ENCODE results near the gene SGMS1. TPM values are rescaled to one million over a fixed set of nuclear protein-coding genes. Genes with fewer than 3 reads are reported as not detected.
"Not testable (repeated sequence)": the region's sequence is repeated elsewhere in the genome, so short reads cannot be mapped to it uniquely, and the experiment has no call there.

Gene SGMS1
- total RNA-seq, 1 donor from 2014 or later: 14.2 TPM

- Mint-ChIP-seq H3K9me3 (no peaks in the 10 kb centered on the region), H3K4me1 (peaks cover 9% of the 10 kb centered on the region), H3K36me3 (ENCODE audit: low read depth) (no peaks in the 10 kb centered on the region), H3K27me3 (no peaks in the 10 kb centered on the region), H3K4me3 (no peak overlapping the region), H3K27ac (no peak overlapping the region)
- no peak for DNase-seq
- intact Hi-C loops (cut with micrococcal nuclease): no loop called here
Measured at GRCh38 chr10:50385624-50386023, 238.1 kb downstream of the SGMS1 start.

- intact Hi-C loops (cut with micrococcal nuclease): no loop called here
- Mint-ChIP-seq H3K4me3 (no peak overlapping the region), H3K4me1 (peaks cover 12% of the 10 kb centered on the region), H3K27me3 (no peaks in the 10 kb centered on the region), H3K36me3 (ENCODE audit: low read depth) (no peaks in the 10 kb centered on the region), H3K27ac (no peak overlapping the region), H3K9me3 (no peaks in the 10 kb centered on the region)
- no peak for DNase-seq
Measured at GRCh38 chr10:50384898-50385297, 238.9 kb downstream of the SGMS1 start.

GRCh38 chr10:50384238-50384637 is 239.5 kb downstream of the SGMS1 start:
- no peak overlapping the region for H3K4me3 Mint-ChIP-seq
- intact Hi-C loops (cut with micrococcal nuclease): no loop called here
- no peak for DNase-seq
- no peaks in the 10 kb centered on the region for H3K36me3 Mint-ChIP-seq (ENCODE audit: low read depth)
- H3K4me1 Mint-ChIP-seq: peaks cover 15% of the 10 kb centered on the region
- no peaks in the 10 kb centered on the region for H3K9me3 Mint-ChIP-seq
- H3K27me3 Mint-ChIP-seq: no peaks in the 10 kb centered on the region
- no peak overlapping the region for H3K27ac Mint-ChIP-seq

GRCh38 chr10:50382576-50383023 is 241.2 kb downstream of the SGMS1 start:
- no peaks in the 10 kb centered on the region for H3K9me3 Mint-ChIP-seq
- H3K27ac Mint-ChIP-seq: no peak overlapping the region
- no peak overlapping the region for H3K4me3 Mint-ChIP-seq
- peaks cover 2% of the 10 kb centered on the region for H3K36me3 Mint-ChIP-seq (ENCODE audit: low read depth)
- no peaks in the 10 kb centered on the region for H3K27me3 Mint-ChIP-seq
- H3K4me1 Mint-ChIP-seq: peaks cover 11% of the 10 kb centered on the region
- intact Hi-C loops (cut with micrococcal nuclease): no loop called here
- DNase-seq: no peak

- intact Hi-C loops (cut with micrococcal nuclease): no loop called here
- Mint-ChIP-seq H3K4me3 (no peak overlapping the region), H3K27ac (no peak overlapping the region), H3K9me3 (peaks cover 7% of the 10 kb centered on the region), H3K27me3 (no peaks in the 10 kb centered on the region), H3K36me3 (ENCODE audit: low read depth) (peaks cover 9% of the 10 kb centered on the region), H3K4me1 (peaks cover 7% of the 10 kb centered on the region)
- no peak for DNase-seq
Measured at GRCh38 chr10:50381642-50382041, 242.1 kb downstream of the SGMS1 start.

- Mint-ChIP-seq H3K9me3 (peaks cover 7% of the 10 kb centered on the region), H3K36me3 (ENCODE audit: low read depth) (peaks cover 12% of the 10 kb centered on the region), H3K4me3 (no peak overlapping the region), H3K27me3 (no peaks in the 10 kb centered on the region), H3K27ac (no peak overlapping the region), H3K4me1 (peaks cover 7% of the 10 kb centered on the region)
- intact Hi-C loops (cut with micrococcal nuclease): no loop called here
- no peak for DNase-seq
Measured at GRCh38 chr10:50379616-50380015, 244.1 kb downstream of the SGMS1 start.

- Mint-ChIP-seq H3K27me3 (no peaks in the 10 kb centered on the region), H3K4me1 (peaks cover 7% of the 10 kb centered on the region), H3K4me3 (no peak overlapping the region), H3K36me3 (ENCODE audit: low read depth) (peaks cover 12% of the 10 kb centered on the region), H3K27ac (no peak overlapping the region), H3K9me3 (peaks cover 7% of the 10 kb centered on the region)
- no peak for DNase-seq
- intact Hi-C loops (cut with micrococcal nuclease): no loop called here
Measured at GRCh38 chr10:50375745-50376144, 248.0 kb downstream of the SGMS1 start.

GRCh38 chr10:50375051-50375452 is 248.7 kb downstream of the SGMS1 start:
- H3K4me1 Mint-ChIP-seq: peaks cover 5% of the 10 kb centered on the region
- H3K27ac Mint-ChIP-seq: no peak overlapping the region
- no peak for DNase-seq
- intact Hi-C loops (cut with micrococcal nuclease): no loop called here
- peaks cover 12% of the 10 kb centered on the region for H3K36me3 Mint-ChIP-seq (ENCODE audit: low read depth)
- peaks cover 7% of the 10 kb centered on the region for H3K9me3 Mint-ChIP-seq
- no peaks in the 10 kb centered on the region for H3K27me3 Mint-ChIP-seq
- H3K4me3 Mint-ChIP-seq: no peak overlapping the region

- intact Hi-C loops (cut with micrococcal nuclease): no loop called here
- H3K9me3 Mint-ChIP-seq: peaks cover 7% of the 10 kb centered on the region
- peaks cover 14% of the 10 kb centered on the region for H3K36me3 Mint-ChIP-seq (ENCODE audit: low read depth)
- no peak overlapping the region for H3K27ac Mint-ChIP-seq
- H3K4me3 Mint-ChIP-seq: no peak overlapping the region
- no peak for DNase-seq
- H3K4me1 Mint-ChIP-seq: peaks cover 2% of the 10 kb centered on the region
- no peaks in the 10 kb centered on the region for H3K27me3 Mint-ChIP-seq
Measured at GRCh38 chr10:50373821-50374501, 249.8 kb downstream of the SGMS1 start.

GRCh38 chr10:50369931-50370330 is 253.8 kb downstream of the SGMS1 start:
- DNase-seq: no peak
- H3K4me1 Mint-ChIP-seq: peaks cover 1% of the 10 kb centered on the region
- H3K27ac Mint-ChIP-seq: no peak overlapping the region
- H3K36me3 Mint-ChIP-seq (ENCODE audit: low read depth): peaks cover 14% of the 10 kb centered on the region
- intact Hi-C loops (cut with micrococcal nuclease): loop anchor here (5.0 kb wide), 1 partner anchor 47 kb away; no protein-coding TSS in a partner anchor
- H3K9me3 Mint-ChIP-seq: peaks cover 3% of the 10 kb centered on the region
- no peaks in the 10 kb centered on the region for H3K27me3 Mint-ChIP-seq
- H3K4me3 Mint-ChIP-seq: no peak overlapping the region

GRCh38 chr10:50367732-50368131 is 256.0 kb downstream of the SGMS1 start:
- H3K36me3 Mint-ChIP-seq (ENCODE audit: low read depth): peaks cover 25% of the 10 kb centered on the region
- DNase-seq: peak; percentile 63
- H3K9me3 Mint-ChIP-seq: peaks cover 14% of the 10 kb centered on the region
- no peaks in the 10 kb centered on the region for H3K27me3 Mint-ChIP-seq
- no peak overlapping the region for H3K4me3 Mint-ChIP-seq
- no peak overlapping the region for H3K27ac Mint-ChIP-seq
- intact Hi-C loops (cut with micrococcal nuclease): loop anchor here (2.0 to 5.0 kb wide), 2 partner anchors 50 to 255 kb away; partner anchors contain the start of gene SGMS1
- peaks cover 7% of the 10 kb centered on the region for H3K4me1 Mint-ChIP-seq

- Mint-ChIP-seq H3K9me3 (peaks cover 17% of the 10 kb centered on the region), H3K36me3 (ENCODE audit: low read depth) (peaks cover 28% of the 10 kb centered on the region), H3K4me1 (peaks cover 10% of the 10 kb centered on the region)
- H3K27me3 Mint-ChIP-seq, H3K4me3 Mint-ChIP-seq, H3K27ac Mint-ChIP-seq, DNase-seq: not testable (repeated sequence)
- intact Hi-C loops (cut with micrococcal nuclease): loop anchor here (2.0 to 5.0 kb wide), 2 partner anchors 51 to 256 kb away; partner anchors contain the start of gene SGMS1
Measured at GRCh38 chr10:50366421-50366820, 257.3 kb downstream of the SGMS1 start.

GRCh38 chr10:50364730-50365129 is 259.0 kb downstream of the SGMS1 start:
- H3K9me3 Mint-ChIP-seq: peaks cover 17% of the 10 kb centered on the region
- DNase-seq, H3K27me3 Mint-ChIP-seq, H3K4me3 Mint-ChIP-seq, H3K27ac Mint-ChIP-seq: not testable (repeated sequence)
- H3K36me3 Mint-ChIP-seq (ENCODE audit: low read depth): peaks cover 28% of the 10 kb centered on the region
- H3K4me1 Mint-ChIP-seq: peaks cover 10% of the 10 kb centered on the region
- intact Hi-C loops (cut with micrococcal nuclease): loop anchor here (5.0 kb wide), 1 partner anchor 53 kb away; no protein-coding TSS in a partner anchor

- Mint-ChIP-seq H3K36me3 (ENCODE audit: low read depth) (peaks cover 26% of the 10 kb centered on the region), H3K4me1 (peaks cover 11% of the 10 kb centered on the region), H3K9me3 (peaks cover 17% of the 10 kb centered on the region), H3K4me3 (no peak overlapping the region), H3K27me3 (no peaks in the 10 kb centered on the region), H3K27ac (no peak overlapping the region)
- no peak for DNase-seq
- intact Hi-C loops (cut with micrococcal nuclease): no loop called here
Measured at GRCh38 chr10:50362547-50363125, 261.1 kb downstream of the SGMS1 start.

Data from activated CD4-positive, alpha-beta T cell treated with anti-CD3 and anti-CD28 coated beads, Interleukin-2, amount 10 ng/mL, durations not matched to agents 24 days and 14 days (primary cell).